Stomach (tissue), 4 donors: ENCODE results near the gene NOC4L.

Experiments
- EP300 ChIP-seq: sonication (generic); formaldehyde crosslinking; IDR thresholded peaks from one replicate; pipeline ENCODE4 v1.6.1; 2017; ENCODE audit warnings: antibody characterized with exemption
- POLR2A ChIP-seq, 4 donors: fragments of 450-650 bp; IDR thresholded peaks; one replicate each; pipeline ENCODE4 v1.6.1; 2016; ENCODE audit warnings: antibody characterized with exemption in 4 of 4, control low read depth in 2 of 4, mild to moderate bottlenecking in 1 of 4, moderate library complexity in 1 of 4
- POLR2AphosphoS5 ChIP-seq, 3 donors: sonication (generic); formaldehyde crosslinking; IDR thresholded peaks; one replicate each; pipeline ENCODE4 v1.6.1; 2016; ENCODE audit warnings: antibody characterized with exemption in 3 of 3
- TF ChIP-seq, protein P1 (sequence below), 7 experiments: fragments of 450-650 bp in 4 of 7; fragments of 200-600 bp in 3 of 7; sonication (generic) in 3 of 7; IDR thresholded peaks; one replicate each; pipeline ENCODE4 v1.5.1; 2016 to 2019; ENCODE audit warnings: antibody characterized with exemption in 7 of 7, control low read depth in 2 of 7, mild to moderate bottlenecking in 1 of 7

DNA sequence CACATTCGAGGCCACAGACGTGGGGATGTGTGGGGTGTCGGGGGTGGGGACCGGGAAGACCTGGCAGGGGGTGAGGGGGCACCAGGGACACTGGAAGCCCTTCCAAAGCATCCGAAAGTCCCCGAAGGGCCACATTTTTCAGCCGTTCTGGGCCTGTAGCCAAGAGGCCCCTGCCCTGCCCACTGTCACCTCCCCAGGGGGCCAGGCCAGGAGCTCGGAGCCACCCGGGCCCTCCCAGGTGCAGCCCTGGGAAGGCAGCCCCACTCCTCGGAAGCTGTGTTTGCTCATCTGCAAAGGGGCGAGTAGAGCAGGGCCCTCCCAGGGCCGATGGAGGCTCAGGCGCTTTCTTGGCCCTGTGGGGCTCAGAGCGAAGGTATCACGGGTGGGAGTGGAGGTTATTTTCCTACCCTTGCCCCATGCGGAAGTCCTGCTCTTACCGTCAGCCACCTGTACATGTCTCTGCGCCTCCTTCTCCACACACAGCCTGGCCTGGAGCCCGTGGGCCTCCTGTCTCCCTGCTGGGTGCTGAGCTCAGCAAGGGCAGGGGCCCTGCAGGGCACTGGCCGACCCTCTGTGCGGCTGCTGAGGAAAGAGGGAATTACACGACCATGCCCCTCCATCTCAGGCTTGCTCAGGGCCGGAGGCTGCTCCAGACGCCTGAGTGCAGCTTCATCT, 27.2 kb downstream of the NOC4L start:
- TF ChIP-seq, protein P1, sequence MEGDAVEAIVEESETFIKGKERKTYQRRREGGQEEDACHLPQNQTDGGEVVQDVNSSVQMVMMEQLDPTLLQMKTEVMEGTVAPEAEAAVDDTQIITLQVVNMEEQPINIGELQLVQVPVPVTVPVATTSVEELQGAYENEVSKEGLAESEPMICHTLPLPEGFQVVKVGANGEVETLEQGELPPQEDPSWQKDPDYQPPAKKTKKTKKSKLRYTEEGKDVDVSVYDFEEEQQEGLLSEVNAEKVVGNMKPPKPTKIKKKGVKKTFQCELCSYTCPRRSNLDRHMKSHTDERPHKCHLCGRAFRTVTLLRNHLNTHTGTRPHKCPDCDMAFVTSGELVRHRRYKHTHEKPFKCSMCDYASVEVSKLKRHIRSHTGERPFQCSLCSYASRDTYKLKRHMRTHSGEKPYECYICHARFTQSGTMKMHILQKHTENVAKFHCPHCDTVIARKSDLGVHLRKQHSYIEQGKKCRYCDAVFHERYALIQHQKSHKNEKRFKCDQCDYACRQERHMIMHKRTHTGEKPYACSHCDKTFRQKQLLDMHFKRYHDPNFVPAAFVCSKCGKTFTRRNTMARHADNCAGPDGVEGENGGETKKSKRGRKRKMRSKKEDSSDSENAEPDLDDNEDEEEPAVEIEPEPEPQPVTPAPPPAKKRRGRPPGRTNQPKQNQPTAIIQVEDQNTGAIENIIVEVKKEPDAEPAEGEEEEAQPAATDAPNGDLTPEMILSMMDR (IDR thresholded peaks at IDR 0.05) = no peak
- TF ChIP-seq POLR2AphosphoS5 (IDR thresholded peaks at IDR 0.05) (no peak), POLR2A (IDR thresholded peaks at IDR 0.05) (no peak), EP300 (no peak)
